ENCODE measurements around the gene MNDA. TPM values are rescaled to one million over a fixed set of nuclear protein-coding genes. Genes with fewer than 3 reads are reported as not detected.

MNDA gene
- total RNA-seq, 1 experiment from 2014 or later: not detected

GRCh38 chr1:158898722-158899121 is 67.6 kb downstream of the MNDA start:
- H3K4me3 Mint-ChIP-seq (ENCODE audit: unreplicated experiment): no peak overlapping the region
- no peaks in the 10 kb centered on the region for H3K4me1 Mint-ChIP-seq (ENCODE audit: insufficient read depth, unreplicated experiment)
- POLR2A ChIA-PET: no interaction called here
- no peak for DNase-seq (ENCODE audit: unreplicated experiment)
- no peaks in the 10 kb centered on the region for H3K36me3 Mint-ChIP-seq (ENCODE audit: insufficient read depth, unreplicated experiment)
- no peaks in the 10 kb centered on the region for H3K9me3 Mint-ChIP-seq (ENCODE audit: unreplicated experiment)
- peaks cover 80% of the 10 kb centered on the region for H3K27me3 Mint-ChIP-seq (ENCODE audit: insufficient read depth, unreplicated experiment)
- no peak for TF ChIP-seq CTCF (IDR thresholded peaks at IDR 0.05; ENCODE audit: unreplicated experiment)
- CTCF ChIA-PET: no interaction called here
- intact Hi-C loops (cut with micrococcal nuclease): no loop called here
- H3K27ac Mint-ChIP-seq (ENCODE audit: low read depth, unreplicated experiment): no peak overlapping the region
- BruUV-seq (replicated peaks): no TSS peak

Other genes starting within 250 kb of the MNDA start
- not detected in 2 replicates for gene OR10Z1, start 226.1 kb upstream of the MNDA start, total RNA-seq (2022)
- gene SPTA1, start 144.6 kb upstream of the MNDA start, total RNA-seq (2022): not detected in 2 replicates
- not detected in 2 replicates for gene OR6K2, start 130.7 kb upstream of the MNDA start, total RNA-seq (2022)
- not detected in 2 replicates for gene OR6K3, start 110.6 kb upstream of the MNDA start, total RNA-seq (2022)
- gene OR6K6, start 76.6 kb upstream of the MNDA start, total RNA-seq (2022): not detected in 2 replicates
- not detected in 2 replicates for gene OR6N1, start 59.2 kb upstream of the MNDA start, total RNA-seq (2022)
- not detected in 2 replicates for gene OR6N2, start 50.1 kb upstream of the MNDA start, total RNA-seq (2022)
- gene PYHIN1, start 100.2 kb downstream of the MNDA start, total RNA-seq (2022): 0.44 TPM in 1 of 2 replicates, not detected in the other
- gene IFI16, start 178.6 kb downstream of the MNDA start, total RNA-seq (2022): 139 and 163 TPM in 2 replicates
- not detected in 2 replicates for gene AIM2, start 245.4 kb downstream of the MNDA start, total RNA-seq (2022)